ENCODE results near the gene LRRC3B.

- no peak for TF ChIP-seq EZH2 (IDR thresholded peaks at IDR 0.05)
- no peak for TF ChIP-seq CTCF (IDR thresholded peaks at IDR 0.05)
- TF ChIP-seq EZH2phosphoT487 (IDR thresholded peaks at IDR 0.05): no peak
Measured at GRCh38 chr3:26631390-26631738, 8.8 kb downstream of the LRRC3B start.
